Measurements from ENCODE around the gene MME. TPM values are rescaled to one million over a fixed set of nuclear protein-coding genes. Genes with fewer than 3 reads are reported as not detected.
A peak's percentile ranks its signal among the peaks of the same experiment; 100 is the strongest.
"Not testable (repeated sequence)": the region's sequence is repeated elsewhere in the genome, so short reads cannot be mapped to it uniquely, and the experiment has no call there.

Gene MME
- total and polyA plus RNA-seq, 2 donors (not counting 1 experiment from before 2014, with no cell fraction given), result 137 to 451 TPM

DNA sequence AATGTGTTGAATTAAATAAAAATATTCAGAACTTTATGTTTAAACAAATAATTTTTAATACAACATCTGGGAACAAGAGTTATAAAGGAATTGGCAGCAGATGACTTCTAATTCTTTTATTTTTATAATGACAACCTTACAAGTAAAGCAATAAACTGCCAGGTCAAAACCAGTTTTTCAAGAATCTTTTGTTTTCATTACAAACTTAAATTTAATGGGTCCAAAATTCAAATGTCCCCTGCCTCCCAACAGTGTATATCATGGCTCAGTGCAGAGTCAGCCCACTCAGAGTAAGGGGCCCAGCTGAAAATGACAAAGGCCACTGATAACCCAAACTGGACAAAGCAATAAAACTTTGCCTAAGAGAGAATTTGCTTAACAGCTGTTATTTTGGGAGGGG lies 131.8 kb downstream of the MME start:
- no peak overlapping the region for H3K9ac ChIP-seq (ENCODE audit: insufficient read depth, low read length)

DNA sequence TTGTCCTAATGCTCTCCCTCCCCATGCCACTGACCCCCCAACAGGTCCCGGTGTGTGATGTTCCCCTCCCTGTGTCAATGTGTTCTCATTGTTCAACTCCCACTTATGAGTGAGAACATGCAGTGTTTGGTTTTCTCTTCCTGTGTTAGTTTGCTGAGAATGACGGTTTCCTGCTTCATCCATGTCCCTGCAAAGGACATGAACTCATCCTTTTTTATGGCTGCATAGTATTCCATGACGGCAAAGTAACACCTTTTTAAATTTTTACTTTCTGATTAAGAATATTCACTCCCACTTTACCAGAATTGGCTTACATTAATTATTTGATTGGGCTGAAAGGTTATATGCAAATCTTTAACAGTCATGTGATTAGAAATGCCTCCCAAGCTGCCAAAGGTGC lies 135.9 kb downstream of the MME start:
- H3K4me3 ChIP-seq (replicated peaks in 1 of 4; ENCODE audit: control extremely low read depth in 1 of 4, insufficient read depth in 1 of 4, low read depth in 3 of 4, low read length in 4 of 4); H3K9ac ChIP-seq (ENCODE audit: insufficient read depth, low read length); H2AFZ ChIP-seq (ENCODE audit: low read length); H4K20me1 ChIP-seq (ENCODE audit: control insufficient read depth, extremely low read depth, insufficient read depth, low read length); H3K9me3 ChIP-seq (ENCODE audit: control insufficient read depth, insufficient read depth, low read depth, low read length); H3K4me2 ChIP-seq (ENCODE audit: extremely low read depth, insufficient read depth, low read length); H3K36me3 ChIP-seq (ENCODE audit: control insufficient read depth, insufficient read depth, low read length); H3K4me1 ChIP-seq (ENCODE audit: control insufficient read depth, extremely low read depth, insufficient read depth, low read length); H3K27me3 ChIP-seq (ENCODE audit: control insufficient read depth, insufficient read depth, low read length); H3K79me2 ChIP-seq (ENCODE audit: control insufficient read depth, insufficient read depth, low read length); H3K27ac ChIP-seq (ENCODE audit: insufficient read depth, low read length); DNase-seq (ENCODE audit: low read depth in 2 of 2): not testable (repeated sequence)

More for the DNA sequence above, 131.8 kb downstream of the MME start:
- no peak for DNase-seq (ENCODE audit: low read depth in 2 of 2)
- H3K9me3 ChIP-seq (ENCODE audit: control insufficient read depth, insufficient read depth, low read depth, low read length), result no peaks in the 10 kb centered on the region
- no peaks in the 10 kb centered on the region for H3K4me1 ChIP-seq (ENCODE audit: control insufficient read depth, extremely low read depth, insufficient read depth, low read length)
- no peaks in the 10 kb centered on the region for H4K20me1 ChIP-seq (ENCODE audit: control insufficient read depth, extremely low read depth, insufficient read depth, low read length)
- TF ChIP-seq, protein P1, sequence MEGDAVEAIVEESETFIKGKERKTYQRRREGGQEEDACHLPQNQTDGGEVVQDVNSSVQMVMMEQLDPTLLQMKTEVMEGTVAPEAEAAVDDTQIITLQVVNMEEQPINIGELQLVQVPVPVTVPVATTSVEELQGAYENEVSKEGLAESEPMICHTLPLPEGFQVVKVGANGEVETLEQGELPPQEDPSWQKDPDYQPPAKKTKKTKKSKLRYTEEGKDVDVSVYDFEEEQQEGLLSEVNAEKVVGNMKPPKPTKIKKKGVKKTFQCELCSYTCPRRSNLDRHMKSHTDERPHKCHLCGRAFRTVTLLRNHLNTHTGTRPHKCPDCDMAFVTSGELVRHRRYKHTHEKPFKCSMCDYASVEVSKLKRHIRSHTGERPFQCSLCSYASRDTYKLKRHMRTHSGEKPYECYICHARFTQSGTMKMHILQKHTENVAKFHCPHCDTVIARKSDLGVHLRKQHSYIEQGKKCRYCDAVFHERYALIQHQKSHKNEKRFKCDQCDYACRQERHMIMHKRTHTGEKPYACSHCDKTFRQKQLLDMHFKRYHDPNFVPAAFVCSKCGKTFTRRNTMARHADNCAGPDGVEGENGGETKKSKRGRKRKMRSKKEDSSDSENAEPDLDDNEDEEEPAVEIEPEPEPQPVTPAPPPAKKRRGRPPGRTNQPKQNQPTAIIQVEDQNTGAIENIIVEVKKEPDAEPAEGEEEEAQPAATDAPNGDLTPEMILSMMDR (conservative IDR thresholded peaks at IDR 0.05 in 1 of 2, IDR thresholded peaks at IDR 0.05 in 1 of 2; ENCODE audit: low read depth in 1 of 2, low read length in 2 of 2), result no peak
- TF ChIP-seq EZH2 (IDR thresholded peaks at IDR 0.05; ENCODE audit: low read length, missing control alignments), result no peak
- no peak overlapping the region for H3K4me3 ChIP-seq (replicated peaks in 1 of 4; ENCODE audit: control extremely low read depth in 1 of 4, insufficient read depth in 1 of 4, low read depth in 3 of 4, low read length in 4 of 4)
- no peak overlapping the region for H2AFZ ChIP-seq (ENCODE audit: low read length)
- H3K79me2 ChIP-seq (ENCODE audit: control insufficient read depth, insufficient read depth, low read length), result no peaks in the 10 kb centered on the region
- no peak overlapping the region for H3K27ac ChIP-seq (ENCODE audit: insufficient read depth, low read length)
- H3K27me3 ChIP-seq (ENCODE audit: control insufficient read depth, insufficient read depth, low read length), result no peaks in the 10 kb centered on the region
- H3K4me2 ChIP-seq (ENCODE audit: extremely low read depth, insufficient read depth, low read length), result no peak overlapping the region
- no peaks in the 10 kb centered on the region for H3K36me3 ChIP-seq (ENCODE audit: control insufficient read depth, insufficient read depth, low read length)

DNA sequence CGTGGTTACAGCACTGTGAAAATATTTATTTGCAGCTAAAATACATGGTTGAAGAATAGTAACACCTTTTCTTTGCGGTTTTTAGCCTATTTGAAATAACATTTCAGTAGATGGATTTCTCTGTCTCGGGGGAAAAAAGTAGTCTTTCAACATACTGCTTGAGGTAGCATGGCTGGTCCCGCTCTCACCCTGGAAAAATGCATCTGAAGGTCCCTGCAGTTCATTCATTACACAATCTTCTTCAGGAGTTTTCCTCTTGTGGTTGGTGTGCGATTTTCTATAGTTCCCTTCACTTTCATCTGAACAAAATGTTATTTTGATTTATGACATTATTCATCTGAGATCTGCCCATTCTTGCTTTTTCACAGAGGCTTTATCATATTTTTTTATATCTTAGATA lies 137.5 kb downstream of the MME start:
- H3K4me2 ChIP-seq (ENCODE audit: extremely low read depth, insufficient read depth, low read length), result no peak overlapping the region
- peak; percentile 11 to 47 for DNase-seq (ENCODE audit: low read depth in 2 of 2)

More for the DNA sequence above, 137.5 kb downstream of the MME start:
- no peaks in the 10 kb centered on the region for H3K36me3 ChIP-seq (ENCODE audit: control insufficient read depth, insufficient read depth, low read length)
- H3K27me3 ChIP-seq (ENCODE audit: control insufficient read depth, insufficient read depth, low read length), result no peaks in the 10 kb centered on the region
- no peak overlapping the region for H3K27ac ChIP-seq (ENCODE audit: insufficient read depth, low read length)
- TF ChIP-seq EZH2 (IDR thresholded peaks at IDR 0.05; ENCODE audit: low read length, missing control alignments), result no peak
- TF ChIP-seq, protein P1 (conservative IDR thresholded peaks at IDR 0.05 in 1 of 2, IDR thresholded peaks at IDR 0.05 in 1 of 2; ENCODE audit: low read depth in 1 of 2, low read length in 2 of 2), result no peak
- H3K4me1 ChIP-seq (ENCODE audit: control insufficient read depth, extremely low read depth, insufficient read depth, low read length), result no peaks in the 10 kb centered on the region
- H4K20me1 ChIP-seq (ENCODE audit: control insufficient read depth, extremely low read depth, insufficient read depth, low read length), result no peaks in the 10 kb centered on the region
- no peak overlapping the region for H3K4me3 ChIP-seq (replicated peaks in 1 of 4; ENCODE audit: control extremely low read depth in 1 of 4, insufficient read depth in 1 of 4, low read depth in 3 of 4, low read length in 4 of 4)
- no peak overlapping the region for H3K9ac ChIP-seq (ENCODE audit: insufficient read depth, low read length)
- H2AFZ ChIP-seq (ENCODE audit: low read length), result no peak overlapping the region
- H3K79me2 ChIP-seq (ENCODE audit: control insufficient read depth, insufficient read depth, low read length), result no peaks in the 10 kb centered on the region
- no peaks in the 10 kb centered on the region for H3K9me3 ChIP-seq (ENCODE audit: control insufficient read depth, insufficient read depth, low read depth, low read length)

Data from fibroblast of lung (primary cell).